ENCODE results near the gene RNF2. TPM values are rescaled to one million over a fixed set of nuclear protein-coding genes. Genes with fewer than 3 reads are reported as not detected.

Gene RNF2
- total and polyA plus RNA-seq, 12 donors: 2.3 to 16.7 (median 13.2) TPM

DNA sequence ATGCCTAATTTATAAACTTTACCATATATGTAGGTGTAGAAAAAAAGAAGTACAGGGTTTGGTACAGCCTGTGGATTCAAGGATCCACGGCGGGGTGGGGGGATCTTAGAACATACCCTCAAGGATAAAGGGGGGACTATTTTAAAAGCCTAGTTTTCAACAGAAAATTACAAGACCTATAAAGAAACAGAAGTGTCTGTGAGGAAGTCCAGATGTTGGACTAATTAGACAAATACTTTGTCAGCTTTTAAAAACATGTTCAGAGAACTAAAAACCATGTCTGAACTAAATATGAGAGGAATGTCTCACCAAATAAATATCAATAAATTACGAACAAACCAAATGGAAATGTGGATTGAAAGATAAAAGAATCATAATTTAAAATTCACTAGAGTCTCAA lies 59.8 kb downstream of the RNF2 start:
- TF ChIP-seq, protein P1, sequence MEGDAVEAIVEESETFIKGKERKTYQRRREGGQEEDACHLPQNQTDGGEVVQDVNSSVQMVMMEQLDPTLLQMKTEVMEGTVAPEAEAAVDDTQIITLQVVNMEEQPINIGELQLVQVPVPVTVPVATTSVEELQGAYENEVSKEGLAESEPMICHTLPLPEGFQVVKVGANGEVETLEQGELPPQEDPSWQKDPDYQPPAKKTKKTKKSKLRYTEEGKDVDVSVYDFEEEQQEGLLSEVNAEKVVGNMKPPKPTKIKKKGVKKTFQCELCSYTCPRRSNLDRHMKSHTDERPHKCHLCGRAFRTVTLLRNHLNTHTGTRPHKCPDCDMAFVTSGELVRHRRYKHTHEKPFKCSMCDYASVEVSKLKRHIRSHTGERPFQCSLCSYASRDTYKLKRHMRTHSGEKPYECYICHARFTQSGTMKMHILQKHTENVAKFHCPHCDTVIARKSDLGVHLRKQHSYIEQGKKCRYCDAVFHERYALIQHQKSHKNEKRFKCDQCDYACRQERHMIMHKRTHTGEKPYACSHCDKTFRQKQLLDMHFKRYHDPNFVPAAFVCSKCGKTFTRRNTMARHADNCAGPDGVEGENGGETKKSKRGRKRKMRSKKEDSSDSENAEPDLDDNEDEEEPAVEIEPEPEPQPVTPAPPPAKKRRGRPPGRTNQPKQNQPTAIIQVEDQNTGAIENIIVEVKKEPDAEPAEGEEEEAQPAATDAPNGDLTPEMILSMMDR (IDR thresholded peaks at IDR 0.05): no peak
- no peak for DNase-seq
- Histone ChIP-seq H3K27me3 (no peaks in the 10 kb centered on the region), H3K4me1 (no peaks in the 10 kb centered on the region), H3K4me3 (no peak overlapping the region), H3K36me3 (peaks cover 0 to 44% (median 5%) of the 10 kb centered on the region in 9 donors), H3K27ac (no peak overlapping the region), H3K9me3 (peaks cover 0 to 35% (median 21%) of the 10 kb centered on the region in 11 donors)
- no peak for ATAC-seq
- intact Hi-C loops (cut with DNase I): no loop called here
- WGBS, 2 donors: 97 to 98% methylated on average over 3 of the region's 3 CpGs

DNA sequence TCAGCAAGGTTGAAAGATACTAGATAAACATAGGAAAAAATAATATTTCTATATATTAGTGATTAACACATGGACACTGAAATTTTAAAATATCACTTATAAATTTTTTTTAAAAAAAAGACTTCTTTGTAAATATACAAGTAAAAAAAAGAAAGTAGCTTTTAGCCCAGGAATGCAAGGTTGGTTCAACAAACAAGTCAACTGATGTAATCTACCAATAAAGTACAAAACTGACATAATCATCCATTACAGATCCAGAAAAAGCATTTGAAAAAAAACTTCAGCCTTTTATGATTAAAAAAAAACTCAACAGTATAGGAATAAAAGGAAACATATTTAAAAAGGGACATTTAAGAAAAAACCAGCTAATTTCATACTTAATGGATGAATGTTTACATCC lies 63.0 kb downstream of the RNF2 start:
- H3K27me3 ChIP-seq: no peaks in the 10 kb centered on the region
- DNase-seq (no peak), ATAC-seq (no peak)
- no peak overlapping the region for H3K27ac ChIP-seq
- intact Hi-C loops (cut with DNase I): no loop called here
- no peaks in the 10 kb centered on the region for H3K4me1 ChIP-seq
- TF ChIP-seq, protein P1 (IDR thresholded peaks at IDR 0.05): no peak
- peaks cover 0 to 38% (median 22%) of the 10 kb centered on the region in 11 donors for H3K9me3 ChIP-seq
- peaks cover 0 to 13% (median 0%) of the 10 kb centered on the region in 9 donors for H3K36me3 ChIP-seq
- no peak overlapping the region for H3K4me3 ChIP-seq

DNA sequence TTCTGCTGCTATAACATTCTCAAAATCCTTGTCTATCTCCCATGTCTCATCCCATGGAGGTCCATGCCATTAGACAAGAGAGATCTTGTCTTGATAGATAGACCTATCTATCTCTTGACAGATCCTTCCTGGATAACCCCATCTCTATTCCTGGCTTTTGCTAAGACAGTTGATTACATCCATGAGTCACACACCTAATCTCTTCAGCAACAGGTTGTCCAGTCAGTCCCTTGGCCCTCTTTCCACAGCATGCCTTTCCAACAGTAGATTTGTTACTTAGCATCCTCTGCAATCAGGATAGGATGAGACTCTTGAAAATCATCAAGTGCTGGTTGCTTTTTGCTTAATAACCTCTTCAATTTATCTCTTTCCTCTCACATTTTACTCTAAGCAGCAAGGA lies 64.8 kb downstream of the RNF2 start:
- Histone ChIP-seq H3K27me3 (no peaks in the 10 kb centered on the region), H3K36me3 (no peaks in the 10 kb centered on the region), H3K9me3 (peaks cover 0 to 38% (median 22%) of the 10 kb centered on the region in 11 donors), H3K4me1 (no peaks in the 10 kb centered on the region), H3K27ac (no peak overlapping the region), H3K4me3 (no peak overlapping the region)
- DNase-seq (no peak), ATAC-seq (no peak)
- TF ChIP-seq, protein P1 (IDR thresholded peaks at IDR 0.05): no peak
- intact Hi-C loops (cut with DNase I): no loop called here

DNA sequence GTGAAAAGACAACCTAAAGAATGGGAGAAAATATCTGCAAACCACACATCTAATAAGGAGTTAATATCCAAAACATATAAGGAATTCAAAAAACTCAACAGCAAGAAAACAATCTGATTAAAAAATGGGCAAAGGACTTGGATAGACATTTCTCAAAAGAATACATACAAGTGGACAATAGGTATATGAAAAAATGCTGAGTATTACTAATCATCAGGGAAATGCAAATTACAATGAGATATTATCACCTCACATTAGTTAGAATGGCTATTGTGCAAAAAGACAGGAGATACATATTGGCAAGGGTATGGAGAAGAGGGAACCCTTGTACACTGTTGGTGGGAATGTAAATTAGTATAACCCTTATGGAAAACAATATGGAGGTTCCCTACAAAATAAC lies 66.5 kb downstream of the RNF2 start:
- no peak overlapping the region for H3K4me3 ChIP-seq
- H3K36me3 ChIP-seq: peaks cover 0 to 5% (median 0%) of the 10 kb centered on the region in 9 donors
- intact Hi-C loops (cut with DNase I): no loop called here
- ATAC-seq: no peak
- no peak for DNase-seq
- no peak overlapping the region for H3K27ac ChIP-seq
- peaks cover 0 to 35% (median 22%) of the 10 kb centered on the region in 11 donors for H3K9me3 ChIP-seq
- no peaks in the 10 kb centered on the region for H3K27me3 ChIP-seq
- H3K4me1 ChIP-seq: no peaks in the 10 kb centered on the region
- TF ChIP-seq, protein P1 (IDR thresholded peaks at IDR 0.05): no peak

All from heart right ventricle (tissue), 16 donors.